K562 (cell line): Measurements from ENCODE around the gene TUBB1. TPM values are rescaled to one million over a fixed set of nuclear protein-coding genes. Genes with fewer than 3 reads are reported as not detected.

Experiments
- ASH1L ChIP-seq: fragments of 450-650 bp; IDR thresholded peaks from 2 replicates; pipeline ENCODE4 v1.6.1; 2018; ENCODE audit warnings: borderline replicate concordance, mild to moderate bottlenecking, low read depth; ENCODE audit not compliant: partially characterized antibody
- CLOCK ChIP-seq: fragments of 250-450 bp; sonication (Bioruptor Pico); IDR thresholded peaks from 2 replicates; pipeline ENCODE4 v1.4.0; 2020; ENCODE audit warnings: mild to moderate bottlenecking, moderate library complexity, borderline replicate concordance
- CUX1 ChIP-seq: fragments of 200-800 bp; sonication (Bioruptor generic); IDR thresholded peaks from 2 replicates; pipeline ENCODE4 v1.6.1; 2016; ENCODE audit warnings: missing genetic modification characterization, missing compliant biosample characterization
- E4F1 ChIP-seq: fragments of 250-450 bp; sonication (Bioruptor Pico); IDR thresholded peaks from 2 replicates; pipeline ENCODE4 v1.5.0; 2021; ENCODE audit warnings: mild to moderate bottlenecking, borderline replicate concordance
- ETV6 ChIP-seq, 3 experiments: fragments of 150-350 bp in 1 of 3; sonication (generic) in 1 of 3; formaldehyde crosslinking in 1 of 3; IDR thresholded peaks; 2 replicates each; pipeline versions ENCODE4 v1.6.1 to v1.8.0; 2014 to 2022; ENCODE audit warnings: borderline replicate concordance in 2 of 3, low read depth in 2 of 3, antibody characterized with exemption in 1 of 3, low read length in 1 of 3, mild to moderate bottlenecking in 1 of 3, missing genetic modification reagents in 1 of 3
- EZH2 ChIP-seq: IDR thresholded peaks from 2 replicates; pipeline ENCODE4 v1.6.1; 2012; ENCODE audit warnings: low read depth, mild to moderate bottlenecking, inconsistent platforms, low read length, borderline replicate concordance
- KAT2B ChIP-seq: IDR thresholded peaks from one replicate; pipeline ENCODE4 v1.6.1; 2012; ENCODE audit warnings: low read depth, mild to moderate bottlenecking, control low read depth, inconsistent platforms, low read length, moderate library complexity
- NFXL1 ChIP-seq: fragments of 450-650 bp; formaldehyde crosslinking; IDR thresholded peaks from 2 replicates; pipeline ENCODE4 v1.4.0; 2021; ENCODE audit warnings: mild to moderate bottlenecking
- ZFP30 ChIP-seq: fragments of 250-450 bp; sonication (Bioruptor Pico); IDR thresholded peaks from 2 replicates; pipeline ENCODE4 v1.8.0; 2022; ENCODE audit warnings: moderate library complexity, mild to moderate bottlenecking, inconsistent platforms, borderline replicate concordance
- ZNF175 ChIP-seq: fragments of 200-800 bp; sonication (Bioruptor generic); IDR thresholded peaks from 2 replicates; pipeline ENCODE4 v1.6.1; 2016; ENCODE audit warnings: low read depth, mild to moderate bottlenecking, missing genetic modification characterization, missing compliant biosample characterization
- ZNF644 ChIP-seq: fragments of 200-800 bp; sonication (Bioruptor generic); IDR thresholded peaks from 2 replicates; pipeline ENCODE4 v1.6.1; 2016; ENCODE audit warnings: low read depth, missing genetic modification characterization, missing compliant biosample characterization
- ZNF740 ChIP-seq, 3 experiments: fragments of 200-800 bp in 1 of 3; sonication (Bioruptor generic) in 1 of 3; sonication (generic) in 1 of 3; formaldehyde crosslinking in 1 of 3; IDR thresholded peaks; 2 replicates each; pipeline versions ENCODE4 v1.6.1 to v1.8.0; 2016 to 2022; ENCODE audit warnings: mild to moderate bottlenecking in 2 of 3, missing compliant biosample characterization in 2 of 3, missing genetic modification characterization in 2 of 3, missing genetic modification reagents in 1 of 3
- polyA plus RNA-seq, 8 experiments: library from polyadenylated mRNA; depleted of rRNA in 4 of 8; stranded (reverse) in 5 of 8; unstranded in 3 of 8; fragments of >200 nt; fragmentation: Nextera tagmentation in 2 of 8; fragmentation: Illumina TruSeq in 1 of 8; extraction: Ambion mirVana in 2 of 8; extraction: Trizol in 1 of 8; gene quantifications; 2 replicates each; pipeline versions ENCODE4 v1.2.1 to v1.2.3, GENCODE V29; 2011 to 2014; ENCODE audit warnings: inconsistent platforms in 1 of 8, missing spikeins in 1 of 8
- total RNA-seq, 7 experiments: library from RNA; depleted of rRNA in 6 of 7; stranded (reverse); fragments of >200 nt in 6 of 7; fragmentation: Illumina TruSeq in 2 of 7; extraction: Trizol in 2 of 7; gene quantifications; 2 replicates each; pipeline versions ENCODE4 v1.2.1 to v1.2.3, GENCODE V29; 2011 to 2021; ENCODE audit warnings: low replicate concordance in 1 of 7

TUBB1 gene
- total and polyA plus RNA-seq, 9 of the 15 experiments (the other 6 are each of a cell fraction or from before 2014, with no cell fraction given): 1.5 to 3.9 (median 2.4) TPM

- TF ChIP-seq EZH2 (no peak; the same call in 1 of the 2 replicates), NFXL1 (no peak), KAT2B (no peak), ZNF175 (CRISPR knock-in tag) (no peak), ZNF740 (CRISPR knock-in tag; IDR thresholded peaks at IDR 0.05) (no peak), ZNF740 (tag; IDR thresholded peaks at IDR 0.05) (no peak), ETV6 (IDR thresholded peaks at IDR 0.05; ENCODE audit: borderline replicate concordance in 1 of 2, low read depth in 2 of 2, low read length in 1 of 2) (peak in 1 of 2 experiments; percentile 16; a peak in 1 of 4 replicates), ETV6 (CRISPR knock-in tag; IDR thresholded peaks at IDR 0.05; ENCODE audit: borderline replicate concordance) (no peak), ZNF644 (tag) (no peak), CLOCK (no peak), CUX1 (no peak), ASH1L (no peak), E4F1 (no peak), ZFP30 (CRISPR knock-in tag) (no peak)
These were observed 1.8 kb downstream of the TUBB1 start (continued) for GRCh38 chr20:59020938-59021551.
